ENCODE data around the gene MAS1. TPM values are rescaled to one million over a fixed set of nuclear protein-coding genes. Genes with fewer than 3 reads are reported as not detected.

The MAS1 gene
- total and polyA plus RNA-seq, 4 donors, result 0.12 TPM; not detected in 3

GRCh38 chr6:159902620-159903019 lies 11.8 kb downstream of the MAS1 start:
- H3K4me3 ChIP-seq (ENCODE audit: low read length in 2 of 2), result no peak overlapping the region
- H3K27ac ChIP-seq (ENCODE audit: low read depth in 1 of 2, low read length in 2 of 2), result no peak overlapping the region
- 54 to 60% methylated on average over 9 of the region's 9 CpGs for WGBS, 2 donors
- H3K4me1 ChIP-seq (ENCODE audit: control insufficient read depth in 1 of 2, insufficient read depth in 2 of 2, low read length in 2 of 2), result no peaks in the 10 kb centered on the region
- H3K27me3 ChIP-seq (ENCODE audit: control insufficient read depth in 1 of 2, insufficient read depth in 2 of 2, low read length in 1 of 2), result no peaks in the 10 kb centered on the region
- intact Hi-C loops (cut with DNase I), result no loop called here
- H3K36me3 ChIP-seq (ENCODE audit: control insufficient read depth in 1 of 2, insufficient read depth in 2 of 2, low read length in 1 of 2), result no peaks in the 10 kb centered on the region
- H3K9me3 ChIP-seq (ENCODE audit: control insufficient read depth, low read length), result no peaks in the 10 kb centered on the region
- ATAC-seq (ENCODE audit: low FRiP score) (no peak), DNase-seq (no peak)

DNA sequence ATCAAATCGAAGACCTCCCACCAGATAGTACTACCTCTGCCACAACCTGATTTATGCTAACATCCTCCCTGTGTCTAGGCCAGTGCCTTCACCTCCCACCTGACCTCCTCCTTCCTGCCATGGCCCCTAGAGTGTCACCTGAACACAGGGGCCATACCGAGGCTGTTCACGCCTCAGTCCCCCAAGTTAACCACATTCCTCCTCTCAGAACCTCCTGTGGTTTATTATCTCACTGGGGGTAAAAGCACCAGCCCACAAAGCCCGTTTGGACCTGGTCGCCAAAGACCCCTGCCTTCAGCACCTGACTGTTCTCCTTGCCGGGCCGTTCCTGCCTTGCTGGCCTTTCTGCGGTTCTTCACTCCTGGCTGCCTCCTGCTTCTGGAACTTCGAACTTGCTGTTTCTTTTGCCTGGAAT lies 13.7 kb downstream of the MAS1 start:
- H3K27me3 ChIP-seq (ENCODE audit: control insufficient read depth in 1 of 2, insufficient read depth in 2 of 2, low read length in 1 of 2), result no peaks in the 10 kb centered on the region
- no peak overlapping the region for H3K27ac ChIP-seq (ENCODE audit: low read depth in 1 of 2, low read length in 2 of 2)
- DNase-seq, result no peak
- H3K4me1 ChIP-seq (ENCODE audit: control insufficient read depth in 1 of 2, insufficient read depth in 2 of 2, low read length in 2 of 2), result no peaks in the 10 kb centered on the region
- whole genome bisulfite sequencing, 2 donors, result 92 to 95% methylated on average over 9 of the region's 9 CpGs
- no peak for ATAC-seq (ENCODE audit: low FRiP score)
- intact Hi-C loops (cut with DNase I), result no loop called here
- H3K36me3 ChIP-seq (ENCODE audit: control insufficient read depth in 1 of 2, insufficient read depth in 2 of 2, low read length in 1 of 2), result no peaks in the 10 kb centered on the region
- no peaks in the 10 kb centered on the region for H3K9me3 ChIP-seq (ENCODE audit: control insufficient read depth, low read length)
- H3K4me3 ChIP-seq (ENCODE audit: low read length in 2 of 2), result no peak overlapping the region

GRCh38 chr6:159906400-159906799 lies 15.6 kb downstream of the MAS1 start:
- DNase-seq, result no peak
- Histone ChIP-seq H3K9me3 (ENCODE audit: control insufficient read depth, low read length) (no peaks in the 10 kb centered on the region), H3K4me3 (ENCODE audit: low read length in 2 of 2) (no peak overlapping the region), H3K4me1 (ENCODE audit: control insufficient read depth in 1 of 2, insufficient read depth in 2 of 2, low read length in 2 of 2) (no peaks in the 10 kb centered on the region), H3K27me3 (ENCODE audit: control insufficient read depth in 1 of 2, insufficient read depth in 2 of 2, low read length in 1 of 2) (no peaks in the 10 kb centered on the region), H3K36me3 (ENCODE audit: control insufficient read depth in 1 of 2, insufficient read depth in 2 of 2, low read length in 1 of 2) (no peaks in the 10 kb centered on the region), H3K27ac (ENCODE audit: low read depth in 1 of 2, low read length in 2 of 2) (no peak overlapping the region)
- no peak for ATAC-seq (ENCODE audit: low FRiP score)
- 84 to 87% methylated on average over 3 of the region's 3 CpGs for WGBS, 2 donors
- intact Hi-C loops (cut with DNase I), result no loop called here

- Histone ChIP-seq H3K27me3 (ENCODE audit: control insufficient read depth in 1 of 2, insufficient read depth in 2 of 2, low read length in 1 of 2) (no peaks in the 10 kb centered on the region), H3K36me3 (ENCODE audit: control insufficient read depth in 1 of 2, insufficient read depth in 2 of 2, low read length in 1 of 2) (no peaks in the 10 kb centered on the region), H3K4me3 (ENCODE audit: low read length in 2 of 2) (no peak overlapping the region), H3K4me1 (ENCODE audit: control insufficient read depth in 1 of 2, insufficient read depth in 2 of 2, low read length in 2 of 2) (no peaks in the 10 kb centered on the region), H3K9me3 (ENCODE audit: control insufficient read depth, low read length) (no peaks in the 10 kb centered on the region), H3K27ac (ENCODE audit: low read depth in 1 of 2, low read length in 2 of 2) (no peak overlapping the region)
- 80% methylated on average over 4 of the region's 4 CpGs for WGBS, 2 donors
- intact Hi-C loops (cut with DNase I), result no loop called here
- DNase-seq (no peak), ATAC-seq (ENCODE audit: low FRiP score) (no peak)
These were observed 17.7 kb downstream of the MAS1 start for GRCh38 chr6:159908535-159908934.

DNA sequence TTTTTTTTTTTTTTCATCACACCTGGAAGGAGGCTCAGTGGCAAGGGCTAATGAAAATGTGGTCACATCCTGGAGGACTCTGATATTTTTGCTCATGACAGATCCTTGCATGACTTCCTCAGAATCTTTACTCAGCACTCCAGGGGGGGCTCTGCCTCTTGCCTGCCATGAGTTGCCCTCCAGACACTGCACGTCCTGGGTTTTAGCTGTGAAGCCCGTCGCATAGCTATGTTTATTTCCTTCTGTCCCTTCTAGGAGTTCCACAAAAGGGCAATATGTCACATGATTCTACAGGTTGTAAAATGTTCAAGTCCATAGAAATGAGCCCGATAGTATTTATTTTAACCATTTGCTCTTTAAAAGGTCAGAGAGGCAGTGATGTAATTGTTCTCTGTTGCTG lies 18.2 kb downstream of the MAS1 start:
- DNase-seq (no peak), ATAC-seq (ENCODE audit: low FRiP score) (no peak)
- Histone ChIP-seq H3K36me3 (ENCODE audit: control insufficient read depth in 1 of 2, insufficient read depth in 2 of 2, low read length in 1 of 2) (no peaks in the 10 kb centered on the region), H3K4me3 (ENCODE audit: low read length in 2 of 2) (no peak overlapping the region), H3K9me3 (ENCODE audit: control insufficient read depth, low read length) (no peaks in the 10 kb centered on the region), H3K4me1 (ENCODE audit: control insufficient read depth in 1 of 2, insufficient read depth in 2 of 2, low read length in 2 of 2) (no peaks in the 10 kb centered on the region), H3K27ac (ENCODE audit: low read depth in 1 of 2, low read length in 2 of 2) (no peak overlapping the region), H3K27me3 (ENCODE audit: control insufficient read depth in 1 of 2, insufficient read depth in 2 of 2, low read length in 1 of 2) (no peaks in the 10 kb centered on the region)
- intact Hi-C loops (cut with DNase I), result no loop called here
- WGBS, 2 donors, result 40 to 41% methylated on average over 4 of the region's 4 CpGs

DNA sequence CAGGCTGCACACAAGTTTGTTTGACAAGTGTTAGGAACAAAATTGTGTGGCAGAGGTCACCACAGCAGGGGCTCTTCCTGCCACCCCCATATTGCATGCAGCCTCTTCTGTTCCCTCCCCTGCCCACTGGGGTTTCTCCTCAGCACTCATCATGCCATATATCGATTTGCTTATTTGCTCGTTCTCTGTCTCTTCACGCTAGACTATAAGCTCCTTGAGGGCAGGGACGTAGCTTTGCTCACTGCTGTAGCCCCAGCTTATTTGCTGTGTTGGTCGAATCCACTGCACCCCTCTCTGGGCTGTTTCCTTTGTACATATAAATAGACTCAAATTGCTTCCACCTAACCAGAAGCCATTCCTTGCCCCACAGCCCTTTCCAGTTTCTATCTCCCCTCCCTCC lies 19.6 kb downstream of the MAS1 start:
- Histone ChIP-seq H3K27ac (ENCODE audit: low read depth in 1 of 2, low read length in 2 of 2) (no peak overlapping the region), H3K4me3 (ENCODE audit: low read length in 2 of 2) (no peak overlapping the region), H3K9me3 (ENCODE audit: control insufficient read depth, low read length) (no peaks in the 10 kb centered on the region), H3K4me1 (ENCODE audit: control insufficient read depth in 1 of 2, insufficient read depth in 2 of 2, low read length in 2 of 2) (no peaks in the 10 kb centered on the region), H3K36me3 (ENCODE audit: control insufficient read depth in 1 of 2, insufficient read depth in 2 of 2, low read length in 1 of 2) (no peaks in the 10 kb centered on the region), H3K27me3 (ENCODE audit: control insufficient read depth in 1 of 2, insufficient read depth in 2 of 2, low read length in 1 of 2) (no peaks in the 10 kb centered on the region)
- no peak for ATAC-seq (ENCODE audit: low FRiP score)
- intact Hi-C loops (cut with DNase I), result no loop called here
- 90 to 96% methylated on average over 5 of the region's 5 CpGs for WGBS, 2 donors
- no peak for DNase-seq

DNA sequence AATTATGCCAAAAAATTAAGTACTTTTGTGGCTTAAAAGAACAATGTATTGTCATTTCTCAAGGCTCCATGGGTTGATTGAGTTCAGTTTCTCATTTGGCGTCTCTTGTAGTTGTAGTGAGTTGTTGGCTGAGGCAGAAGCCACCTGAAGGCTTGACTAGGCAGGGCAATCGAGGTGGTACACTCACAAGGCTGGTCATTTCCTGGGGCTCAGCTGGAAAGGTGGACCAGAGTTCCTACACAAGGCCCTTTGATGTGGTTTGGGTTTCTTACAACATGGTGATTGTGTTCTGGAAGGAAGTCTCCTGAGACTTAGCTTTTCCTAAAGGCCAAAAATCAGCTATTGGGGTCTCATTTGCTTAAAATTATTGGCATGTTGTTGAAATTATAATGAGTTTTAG lies 22.6 kb downstream of the MAS1 start:
- no peaks in the 10 kb centered on the region for H3K9me3 ChIP-seq (ENCODE audit: control insufficient read depth, low read length)
- H3K27me3 ChIP-seq (ENCODE audit: control insufficient read depth in 1 of 2, insufficient read depth in 2 of 2, low read length in 1 of 2), result no peaks in the 10 kb centered on the region
- no peaks in the 10 kb centered on the region for H3K4me1 ChIP-seq (ENCODE audit: control insufficient read depth in 1 of 2, insufficient read depth in 2 of 2, low read length in 2 of 2)
- no peaks in the 10 kb centered on the region for H3K36me3 ChIP-seq (ENCODE audit: control insufficient read depth in 1 of 2, insufficient read depth in 2 of 2, low read length in 1 of 2)
- intact Hi-C loops (cut with DNase I), result no loop called here
- no peak overlapping the region for H3K27ac ChIP-seq (ENCODE audit: low read depth in 1 of 2, low read length in 2 of 2)
- no peak overlapping the region for H3K4me3 ChIP-seq (ENCODE audit: low read length in 2 of 2)
- no peak for ATAC-seq (ENCODE audit: low FRiP score)
- WGBS, 2 donors, result 84 to 89% methylated on average over 2 of the region's 2 CpGs
- no peak for DNase-seq

DNA sequence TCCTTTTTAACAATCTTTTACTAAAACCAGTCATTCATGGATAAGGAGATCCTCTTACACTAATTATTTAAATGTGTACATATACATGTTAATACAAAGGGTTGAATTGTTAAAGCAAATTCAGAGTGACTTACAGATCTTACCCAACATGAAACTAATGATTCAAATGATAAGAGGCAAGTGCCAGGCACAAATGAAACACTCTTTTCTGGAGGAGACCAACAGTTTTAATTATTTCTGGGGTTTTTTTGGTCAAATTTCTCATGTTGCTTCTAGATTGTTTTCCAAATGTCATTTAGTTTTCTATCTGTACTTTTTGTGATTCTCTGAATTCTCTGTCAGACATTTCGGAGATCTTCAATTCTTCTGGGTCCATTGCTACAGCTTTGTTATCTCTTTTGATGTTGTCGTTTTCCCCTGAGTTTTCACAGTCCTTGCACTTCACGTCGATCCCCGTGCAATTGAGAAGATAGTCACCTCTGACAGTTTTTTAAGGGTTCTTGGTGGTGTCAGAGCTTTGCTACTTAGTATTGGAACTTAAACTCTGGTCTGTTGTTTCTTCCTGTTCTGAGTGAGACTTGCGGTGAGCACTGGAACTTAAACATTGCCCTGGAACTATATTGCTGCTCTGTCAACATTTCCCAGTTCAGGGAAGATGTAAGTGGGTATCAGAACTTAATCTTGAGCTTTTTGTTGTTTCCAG lies 23.2 kb downstream of the MAS1 start:
- Histone ChIP-seq H3K36me3 (ENCODE audit: control insufficient read depth in 1 of 2, insufficient read depth in 2 of 2, low read length in 1 of 2) (no peaks in the 10 kb centered on the region), H3K9me3 (ENCODE audit: control insufficient read depth, low read length) (no peaks in the 10 kb centered on the region), H3K27me3 (ENCODE audit: control insufficient read depth in 1 of 2, insufficient read depth in 2 of 2, low read length in 1 of 2) (no peaks in the 10 kb centered on the region), H3K4me1 (ENCODE audit: control insufficient read depth in 1 of 2, insufficient read depth in 2 of 2, low read length in 2 of 2) (no peaks in the 10 kb centered on the region), H3K27ac (ENCODE audit: low read depth in 1 of 2, low read length in 2 of 2) (no peak overlapping the region), H3K4me3 (ENCODE audit: low read length in 2 of 2) (no peak overlapping the region)
- intact Hi-C loops (cut with DNase I), result no loop called here
- DNase-seq (no peak), ATAC-seq (ENCODE audit: low FRiP score) (no peak)
- WGBS, 2 donors, result 89 to 90% methylated on average over 6 of the region's 6 CpGs

- ATAC-seq (ENCODE audit: low FRiP score), result no peak
- WGBS, 2 donors, result 97% methylated on average over 3 of the region's 3 CpGs
- Histone ChIP-seq H3K9me3 (ENCODE audit: control insufficient read depth, low read length) (no peaks in the 10 kb centered on the region), H3K4me1 (ENCODE audit: control insufficient read depth in 1 of 2, insufficient read depth in 2 of 2, low read length in 2 of 2) (no peaks in the 10 kb centered on the region), H3K4me3 (ENCODE audit: low read length in 2 of 2) (no peak overlapping the region), H3K36me3 (ENCODE audit: control insufficient read depth in 1 of 2, insufficient read depth in 2 of 2, low read length in 1 of 2) (no peaks in the 10 kb centered on the region), H3K27ac (ENCODE audit: low read depth in 1 of 2, low read length in 2 of 2) (no peak overlapping the region), H3K27me3 (ENCODE audit: control insufficient read depth in 1 of 2, insufficient read depth in 2 of 2, low read length in 1 of 2) (no peaks in the 10 kb centered on the region)
- intact Hi-C loops (cut with DNase I), result no loop called here
- DNase-seq, result no peak
These were observed 23.8 kb downstream of the MAS1 start for GRCh38 chr6:159914565-159914923.

Measured in aorta (tissue), 5 donors.